ENCODE data around the gene STH.

The STH gene

DNA sequence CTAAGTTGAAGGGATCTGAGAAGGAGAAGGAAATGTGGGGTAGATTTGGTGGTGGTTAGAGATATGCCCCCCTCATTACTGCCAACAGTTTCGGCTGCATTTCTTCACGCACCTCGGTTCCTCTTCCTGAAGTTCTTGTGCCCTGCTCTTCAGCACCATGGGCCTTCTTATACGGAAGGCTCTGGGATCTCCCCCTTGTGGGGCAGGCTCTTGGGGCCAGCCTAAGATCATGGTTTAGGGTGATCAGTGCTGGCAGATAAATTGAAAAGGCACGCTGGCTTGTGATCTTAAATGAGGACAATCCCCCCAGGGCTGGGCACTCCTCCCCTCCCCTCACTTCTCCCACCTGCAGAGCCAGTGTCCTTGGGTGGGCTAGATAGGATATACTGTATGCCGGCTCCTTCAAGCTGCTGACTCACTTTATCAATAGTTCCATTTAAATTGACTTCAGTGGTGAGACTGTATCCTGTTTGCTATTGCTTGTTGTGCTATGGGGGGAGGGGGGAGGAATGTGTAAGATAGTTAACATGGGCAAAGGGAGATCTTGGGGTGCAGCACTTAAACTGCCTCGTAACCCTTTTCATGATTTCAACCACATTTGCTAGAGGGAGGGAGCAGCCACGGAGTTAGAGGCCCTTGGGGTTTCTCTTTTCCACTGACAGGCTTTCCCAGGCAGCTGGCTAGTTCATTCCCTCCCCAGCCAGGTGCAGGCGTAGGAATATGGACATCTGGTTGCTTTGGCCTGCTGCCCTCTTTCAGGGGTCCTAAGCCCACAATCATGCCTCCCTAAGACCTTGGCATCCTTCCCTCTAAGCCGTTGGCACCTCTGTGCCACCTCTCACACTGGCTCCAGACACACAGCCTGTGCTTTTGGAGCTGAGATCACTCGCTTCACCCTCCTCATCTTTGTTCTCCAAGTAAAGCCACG, 28.3 kb downstream of the STH start:
- Histone ChIP-seq H3K36me3 (peaks cover 61% of the 10 kb centered on the region), H3K9me3 (no peaks in the 10 kb centered on the region), H3K4me1 (no peaks in the 10 kb centered on the region), H3K27me3 (no peaks in the 10 kb centered on the region), H3K4me3 (ENCODE audit: low read depth, low read length) (no peak overlapping the region)
- no peak for TF ChIP-seq CTCF (IDR thresholded peaks at IDR 0.05; ENCODE audit: low read depth, low read length)
- DNase-seq = no peak

- Histone ChIP-seq H3K36me3 (peaks cover 62% of the 10 kb centered on the region), H3K4me1 (no peaks in the 10 kb centered on the region), H3K27me3 (no peaks in the 10 kb centered on the region), H3K9me3 (no peaks in the 10 kb centered on the region), H3K4me3 (ENCODE audit: low read depth, low read length) (no peak overlapping the region)
- DNase-seq = no peak
- no peak for TF ChIP-seq CTCF (IDR thresholded peaks at IDR 0.05; ENCODE audit: low read depth, low read length)
Measured at GRCh38 chr17:46027976-46028325, 28.9 kb downstream of the STH start.

DNA sequence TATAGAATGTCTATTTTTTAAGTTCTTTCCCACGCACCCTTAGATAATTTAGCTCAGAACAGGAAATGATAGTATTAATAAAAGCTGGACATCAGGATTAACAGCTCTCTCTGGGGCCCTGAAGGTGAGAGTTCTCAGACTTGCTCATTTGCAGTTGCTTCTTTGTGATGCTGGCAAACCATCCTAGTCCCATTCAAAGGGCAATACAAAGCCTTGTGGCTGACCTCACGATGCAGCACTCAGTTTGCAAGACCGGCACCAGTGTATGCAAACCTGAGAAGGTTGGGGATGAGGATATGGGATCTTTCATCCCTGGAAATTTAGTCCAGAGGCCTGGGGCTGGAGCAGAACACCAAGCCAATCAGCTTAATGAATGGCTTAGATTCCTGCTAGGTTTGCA, 29.3 kb downstream of the STH start:
- no peak for DNase-seq
- no peak for TF ChIP-seq CTCF (IDR thresholded peaks at IDR 0.05; ENCODE audit: low read depth, low read length)
- no peaks in the 10 kb centered on the region for H3K9me3 ChIP-seq
- H3K36me3 ChIP-seq = peaks cover 66% of the 10 kb centered on the region
- H3K27me3 ChIP-seq = no peaks in the 10 kb centered on the region
- H3K4me3 ChIP-seq (ENCODE audit: low read depth, low read length) = no peak overlapping the region
- no peaks in the 10 kb centered on the region for H3K4me1 ChIP-seq

DNA sequence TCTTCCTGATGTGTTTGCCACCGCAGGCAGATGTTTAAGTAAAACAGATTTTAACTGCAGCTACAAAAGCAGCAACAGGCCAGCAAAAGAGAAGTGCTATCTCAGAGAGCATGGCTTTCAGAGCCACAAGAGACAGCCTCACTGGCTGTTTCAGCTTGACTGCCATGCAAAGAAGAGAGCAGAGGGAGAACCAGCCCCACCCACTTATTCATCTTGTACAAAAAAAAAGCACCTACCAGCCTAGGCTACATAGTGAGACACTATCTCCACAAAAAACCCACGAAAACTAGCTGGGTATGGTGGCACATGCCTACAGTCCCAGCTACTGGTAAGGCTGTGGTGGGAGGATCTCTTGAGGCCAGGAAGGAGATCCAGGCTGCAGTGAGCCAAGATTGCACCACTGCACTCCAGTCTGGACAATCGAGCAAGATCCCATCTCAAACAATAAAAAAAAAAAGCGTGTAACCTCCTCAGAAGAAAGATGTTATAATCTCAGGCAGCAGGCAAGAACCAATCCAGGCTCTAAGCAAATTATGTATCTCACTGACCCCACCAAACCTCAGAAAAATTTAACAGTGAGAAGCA, 30.0 kb downstream of the STH start:
- H3K36me3 ChIP-seq = peaks cover 73% of the 10 kb centered on the region

DNA sequence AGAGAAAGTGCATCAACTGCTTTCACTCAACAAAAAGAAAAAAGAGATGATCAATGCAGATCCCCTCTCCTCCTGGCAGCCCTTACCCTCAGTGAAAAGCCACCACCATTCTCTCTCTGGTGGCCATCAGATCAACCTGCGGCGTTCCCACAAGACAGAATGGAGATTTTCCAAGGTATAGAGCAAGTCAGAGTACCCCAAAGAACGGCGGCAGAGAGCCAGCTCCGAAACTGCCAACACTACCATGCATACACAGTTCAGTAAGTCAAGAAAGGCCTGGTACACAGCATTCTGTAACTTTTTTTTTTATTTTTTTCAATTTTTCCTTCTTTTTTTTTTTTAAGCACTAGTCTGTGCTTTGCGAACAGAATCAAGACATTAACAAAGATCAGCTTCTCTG, 30.6 kb downstream of the STH start:
- no peak for DNase-seq
- Histone ChIP-seq H3K9me3 (no peaks in the 10 kb centered on the region), H3K36me3 (peaks cover 78% of the 10 kb centered on the region), H3K4me3 (ENCODE audit: low read depth, low read length) (no peak overlapping the region), H3K27me3 (no peaks in the 10 kb centered on the region), H3K4me1 (no peaks in the 10 kb centered on the region)
- no peak for TF ChIP-seq CTCF (IDR thresholded peaks at IDR 0.05; ENCODE audit: low read depth, low read length)

More for the DNA sequence above, 30.0 kb downstream of the STH start:
- H3K27me3 ChIP-seq = no peaks in the 10 kb centered on the region
- no peaks in the 10 kb centered on the region for H3K9me3 ChIP-seq
- no peak overlapping the region for H3K4me3 ChIP-seq (ENCODE audit: low read depth, low read length)
- TF ChIP-seq CTCF (IDR thresholded peaks at IDR 0.05; ENCODE audit: low read depth, low read length) = no peak
- DNase-seq = no peak
- H3K4me1 ChIP-seq = no peaks in the 10 kb centered on the region

DNA sequence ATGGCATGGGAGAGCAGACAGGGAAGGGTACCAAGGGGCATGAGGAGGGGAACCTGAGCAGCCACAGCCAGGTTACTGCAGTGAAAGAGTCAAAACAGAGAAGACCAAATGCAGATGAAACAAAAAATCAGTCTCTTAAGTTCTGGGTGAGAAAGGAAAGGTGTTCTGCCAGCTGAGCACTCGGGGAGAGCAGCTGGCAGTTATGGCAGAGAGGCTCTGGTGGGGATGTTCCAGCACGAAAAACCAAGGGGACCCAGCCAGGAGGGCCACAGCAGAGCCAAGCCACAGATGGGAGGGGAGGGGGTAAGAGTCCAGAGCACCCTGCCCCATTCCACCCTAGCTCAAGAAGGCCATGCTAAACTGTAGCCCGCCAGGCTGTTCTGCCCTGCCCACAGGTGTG, 31.7 kb downstream of the STH start:
- no peak overlapping the region for H3K4me3 ChIP-seq (ENCODE audit: low read depth, low read length)
- H3K36me3 ChIP-seq = peaks cover 78% of the 10 kb centered on the region
- no peak for TF ChIP-seq CTCF (IDR thresholded peaks at IDR 0.05; ENCODE audit: low read depth, low read length)
- DNase-seq = no peak
- H3K9me3 ChIP-seq = no peaks in the 10 kb centered on the region
- no peaks in the 10 kb centered on the region for H3K27me3 ChIP-seq
- no peaks in the 10 kb centered on the region for H3K4me1 ChIP-seq

All from BE2C (cell line).